GM21390 (cell line): ENCODE measurements around the gene AP3M1.
A peak's percentile ranks its signal among the peaks of the same experiment; 100 is the strongest.
"Not testable (repeated sequence)": the region's sequence is repeated elsewhere in the genome, so short reads cannot be mapped to it uniquely, and the experiment has no call there.

ENCODE experiments used
- ATAC-seq: cut with Tn5 transposase; IDR thresholded peaks from one replicate; pipeline ENCODE4 v1.9.1; 2021; ENCODE audit not compliant: unreplicated experiment

AP3M1 gene

DNA sequence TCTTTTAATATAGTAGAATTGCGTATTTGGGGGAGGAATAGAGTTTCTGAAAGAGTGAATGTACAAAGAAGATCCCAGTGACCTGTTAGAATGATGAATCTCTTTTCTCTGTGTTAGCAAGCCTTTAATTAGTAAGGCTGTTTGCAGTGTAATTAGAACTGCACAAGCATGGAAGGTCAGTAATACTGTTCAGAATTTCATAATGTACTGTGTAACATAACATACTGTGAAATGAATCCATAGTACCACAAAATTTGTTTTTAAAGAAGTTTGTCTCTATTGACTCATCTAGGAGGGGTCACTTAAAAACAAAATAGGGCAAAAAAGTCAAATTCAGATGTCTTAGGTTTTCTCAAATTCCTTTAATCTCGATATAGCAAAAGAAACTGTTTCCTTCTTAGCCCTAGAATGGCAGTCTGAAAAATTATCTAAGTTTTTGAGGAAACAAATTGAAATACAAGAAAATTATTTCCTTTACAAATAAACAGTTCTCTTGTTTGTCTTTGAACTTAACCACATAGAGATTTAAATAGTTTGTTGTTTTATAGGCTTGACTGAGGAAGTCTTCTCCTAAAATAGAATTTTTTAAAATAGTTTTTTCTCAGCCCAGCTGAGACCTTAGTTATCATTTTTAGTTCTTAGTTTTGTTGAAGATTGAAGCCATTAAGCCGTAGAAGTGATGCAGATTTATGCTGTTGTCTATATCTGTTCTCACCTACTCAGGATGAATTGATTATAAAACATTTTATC, 12.9 kb upstream of the AP3M1 start:
- no peak for ATAC-seq

GRCh38 chr10:74160013-74160412, 9.4 kb upstream of the AP3M1 start:
- no peak for ATAC-seq

- ATAC-seq = peak; percentile 59
These were observed 6.3 kb upstream of the AP3M1 start for GRCh38 chr10:74156919-74157289.

DNA sequence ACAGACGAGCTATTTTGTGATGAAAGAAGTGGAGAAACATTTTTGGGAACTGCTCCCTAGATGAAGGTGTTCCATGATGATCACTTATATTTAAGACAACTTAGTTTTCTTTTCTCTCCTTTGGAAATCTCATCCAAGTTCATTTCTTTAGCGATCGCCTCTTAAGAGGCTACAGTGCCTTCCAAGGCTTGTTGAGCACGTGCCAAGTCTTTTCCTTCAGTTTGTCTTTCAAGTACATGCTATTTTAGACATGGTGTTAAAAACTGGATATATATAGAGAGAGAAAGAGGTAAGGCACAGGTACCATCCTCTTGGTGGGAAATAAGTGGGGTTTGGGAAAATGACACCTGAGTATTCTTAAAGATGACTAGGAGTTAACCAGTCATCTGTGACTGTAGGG, 3.0 kb upstream of the AP3M1 start:
- ATAC-seq = no peak

- no peak for ATAC-seq
These were observed 2.5 kb upstream of the AP3M1 start for GRCh38 chr10:74153123-74153522.

- ATAC-seq = no peak
These were observed 1.5 kb upstream of the AP3M1 start for GRCh38 chr10:74151879-74152722.

DNA sequence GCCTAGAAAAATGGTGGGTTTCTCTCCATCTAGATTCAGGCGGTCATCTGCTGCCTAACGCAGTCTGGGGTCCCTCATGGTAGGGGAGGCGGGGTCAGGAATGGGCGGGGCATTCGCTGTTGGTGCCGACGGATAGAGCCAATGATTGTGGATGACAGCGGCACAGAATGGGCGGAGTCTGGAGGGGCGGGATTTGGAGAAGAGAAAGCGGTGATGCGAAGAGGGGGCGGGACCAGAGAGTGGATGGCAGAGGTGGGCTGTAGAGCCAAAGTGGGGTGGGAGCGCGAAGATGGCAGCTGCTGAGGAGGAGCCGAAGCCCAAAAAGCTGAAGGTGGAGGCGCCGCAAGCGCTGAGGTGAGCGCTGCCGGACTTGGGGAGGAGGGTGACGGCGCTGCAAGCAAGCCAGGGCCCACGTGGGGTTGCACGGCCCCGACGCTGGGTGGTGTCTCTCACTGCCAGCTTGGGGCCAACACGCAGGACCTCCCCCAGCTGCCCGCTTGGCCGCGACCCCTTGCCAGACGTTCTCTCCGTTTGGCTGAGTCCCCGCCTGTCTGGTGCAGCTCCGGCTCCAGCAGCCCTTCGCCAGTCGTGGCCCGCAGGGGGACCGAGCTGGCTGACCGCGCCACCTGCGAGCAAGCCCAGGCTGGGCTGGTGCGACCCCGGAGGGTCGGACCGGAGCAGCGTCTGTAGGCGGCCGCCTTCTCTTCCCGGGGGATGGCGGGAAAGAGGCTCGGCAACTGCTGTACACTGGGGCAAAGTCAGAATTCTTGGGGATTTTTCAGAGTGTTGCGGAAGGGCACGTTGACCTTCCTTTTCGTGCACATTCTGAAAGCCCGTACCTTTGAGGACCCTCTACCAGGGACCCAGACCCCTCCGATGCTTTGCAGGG, 606 bp upstream of the AP3M1 start, which contains the start of gene ADK:
Gene ADK, plus strand, starts transcription at position 232 of the 889 bp plus-strand sequence. Its CDS starts 58 bp downstream, at position 290.
- ATAC-seq = peak; percentile 80

DNA sequence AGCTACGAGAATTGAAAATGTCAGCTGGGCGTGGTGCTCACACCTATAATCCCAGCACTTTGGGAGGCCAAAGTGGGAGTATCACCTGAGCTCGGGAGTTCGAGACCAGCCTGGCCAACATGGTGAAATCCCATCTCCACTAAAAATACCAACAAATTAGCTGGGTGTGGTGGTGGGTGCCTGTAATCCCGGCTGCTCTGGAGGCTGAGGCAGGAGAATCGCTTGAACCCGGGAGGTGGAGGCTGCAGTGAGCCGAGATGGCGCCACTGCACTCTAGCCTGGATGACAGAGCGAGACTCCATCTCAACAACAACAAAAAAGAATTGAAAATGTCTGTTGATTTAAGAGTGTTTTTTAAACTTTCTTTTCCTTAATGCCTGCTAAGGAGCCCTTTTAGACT, 3.6 kb downstream of the AP3M1 start:
- ATAC-seq = not testable (repeated sequence)

DNA sequence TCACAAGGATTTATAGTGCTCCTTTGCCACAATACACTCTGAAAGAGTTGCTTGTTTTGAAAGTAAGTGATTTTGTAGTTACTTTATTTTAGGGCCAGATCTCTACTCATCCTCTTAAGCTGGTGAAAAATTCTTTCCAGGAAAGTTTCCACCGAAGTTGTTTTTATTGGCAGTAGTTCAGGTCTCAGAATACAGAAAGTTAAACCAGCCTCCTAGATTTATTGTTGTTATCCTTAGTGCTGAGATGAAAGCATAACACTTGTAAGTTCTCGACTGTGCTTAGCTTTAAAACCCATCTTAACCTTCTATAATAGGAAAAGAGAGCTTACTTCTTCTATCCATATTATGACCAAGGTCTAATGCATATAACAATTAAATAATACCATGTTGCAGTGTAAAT, 5.5 kb downstream of the AP3M1 start:
- ATAC-seq = no peak

DNA sequence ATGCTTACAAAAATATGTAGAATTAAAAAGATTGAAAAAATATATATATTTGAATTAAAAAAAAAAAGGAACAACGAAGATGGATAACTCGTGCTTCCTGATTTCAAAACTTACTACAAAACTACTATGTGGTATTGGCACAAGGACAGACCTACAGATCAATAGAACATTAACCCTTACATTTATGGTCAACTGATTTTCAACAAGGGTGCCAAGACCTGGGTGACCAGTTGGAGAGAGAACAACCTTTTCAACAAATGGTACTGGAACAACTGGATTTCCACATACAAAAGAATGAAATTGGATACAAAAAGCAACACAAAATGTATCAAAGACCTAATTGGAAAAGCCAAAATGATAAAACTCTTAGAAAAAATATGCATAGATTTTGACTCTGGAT, 10.1 kb downstream of the AP3M1 start:
- no peak for ATAC-seq

- ATAC-seq = no peak
These were observed 10.6 kb downstream of the AP3M1 start for GRCh38 chr10:74139981-74140380.

DNA sequence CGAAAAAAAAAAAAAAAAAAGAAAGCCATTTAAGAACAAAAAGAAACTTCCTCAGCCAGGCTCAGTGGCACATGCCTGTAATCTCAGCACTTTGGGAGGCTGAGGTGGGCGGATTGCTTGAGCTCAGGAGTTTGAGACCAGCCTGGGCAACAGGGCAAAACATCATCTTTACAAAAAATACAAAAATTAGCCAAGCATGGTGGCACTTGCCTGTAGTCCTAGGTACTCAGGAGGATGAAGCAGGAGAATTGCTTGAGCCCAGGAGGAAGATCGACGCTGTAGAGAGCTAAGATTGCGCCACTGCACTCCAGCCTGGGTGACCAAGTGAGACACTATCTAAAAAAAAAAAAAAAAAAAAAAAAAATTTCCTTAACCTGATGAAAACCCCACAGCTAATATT, 12.0 kb downstream of the AP3M1 start:
- not testable (repeated sequence) for ATAC-seq

GRCh38 chr10:74137992-74138391, 12.6 kb downstream of the AP3M1 start:
- no peak for ATAC-seq

- no peak for ATAC-seq
These were observed 15.2 kb downstream of the AP3M1 start for GRCh38 chr10:74135452-74135851.

DNA sequence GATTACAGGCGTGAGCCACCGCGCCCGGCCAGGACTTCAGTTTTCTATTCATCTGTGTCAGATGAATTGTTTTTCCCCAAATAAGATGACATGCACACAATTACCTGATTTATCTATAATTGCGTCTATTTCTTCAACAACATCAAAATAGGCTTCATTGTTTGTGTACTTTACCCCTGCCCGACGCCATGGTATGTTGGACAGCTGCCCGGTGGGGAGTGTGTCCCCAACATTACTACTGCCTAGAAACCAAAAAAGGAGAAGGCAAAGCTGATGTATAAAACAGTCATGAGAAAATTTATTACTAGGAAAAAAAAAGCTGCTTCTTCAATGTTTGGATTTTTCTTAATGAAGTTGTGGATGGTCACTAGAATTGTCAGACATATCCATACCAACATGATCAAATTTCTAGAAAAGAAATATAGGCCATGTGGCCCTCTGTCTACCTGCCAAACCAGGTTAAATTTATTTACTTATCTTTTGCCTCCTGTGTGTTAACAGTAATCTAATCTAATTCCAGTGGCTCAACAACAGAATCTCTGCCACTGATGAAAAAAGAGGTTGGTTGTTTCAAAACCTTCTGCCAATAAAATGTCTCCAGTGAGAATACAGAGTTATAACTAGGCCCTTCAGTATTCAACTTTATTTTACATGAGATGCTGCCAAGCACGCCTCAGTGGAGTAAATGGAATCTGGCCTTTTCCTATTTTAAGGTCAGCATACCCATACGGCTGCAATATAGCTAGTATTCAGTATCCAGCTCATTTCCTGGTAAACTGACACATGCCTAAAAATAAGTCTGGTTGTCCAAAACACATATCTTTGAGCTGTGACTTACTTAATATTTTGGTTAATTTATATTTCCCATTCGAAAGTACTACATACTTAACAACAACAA, 16.5 kb downstream of the AP3M1 start:
- ATAC-seq = no peak

DNA sequence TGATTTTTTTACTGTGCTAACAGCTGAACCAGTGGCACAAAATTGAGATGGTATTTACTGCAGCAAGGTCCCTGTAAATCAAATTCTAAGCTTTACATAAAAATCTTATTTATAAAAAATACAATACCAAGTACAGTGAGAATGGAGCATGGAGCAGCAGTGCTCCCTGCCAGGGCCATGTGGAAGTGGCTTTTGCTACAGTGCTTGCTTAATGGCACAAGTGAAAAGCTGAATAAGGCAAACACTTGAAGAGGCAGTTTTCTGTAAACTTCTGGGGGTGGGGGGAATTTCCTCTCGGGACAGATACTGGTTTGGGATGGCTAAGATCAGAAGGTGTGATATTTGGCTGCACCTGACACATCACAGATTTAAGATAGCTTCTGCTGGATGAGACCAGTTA, 27.5 kb downstream of the AP3M1 start:
- no peak for ATAC-seq

- no peak for ATAC-seq
These were observed 28.6 kb downstream of the AP3M1 start for GRCh38 chr10:74122060-74122459.

DNA sequence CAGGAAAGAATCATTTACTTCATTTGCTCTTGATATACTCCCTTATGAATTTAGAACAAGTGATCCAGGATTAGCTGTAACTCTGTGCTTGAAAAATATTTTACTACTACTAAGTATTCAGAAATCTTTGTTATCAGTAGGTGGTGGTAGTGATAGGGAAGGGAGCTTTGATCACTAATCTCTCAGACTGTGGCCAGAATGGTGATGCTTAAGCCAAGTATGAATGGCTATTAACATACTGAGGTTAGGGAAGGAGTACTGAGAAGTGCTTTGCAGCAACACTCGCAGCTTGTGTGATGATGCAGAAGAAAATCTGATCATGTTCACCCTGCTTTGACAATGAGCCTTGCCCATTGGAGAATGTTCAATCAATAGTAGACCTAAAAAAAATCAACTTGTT, 29.3 kb downstream of the AP3M1 start:
- ATAC-seq = no peak

DNA sequence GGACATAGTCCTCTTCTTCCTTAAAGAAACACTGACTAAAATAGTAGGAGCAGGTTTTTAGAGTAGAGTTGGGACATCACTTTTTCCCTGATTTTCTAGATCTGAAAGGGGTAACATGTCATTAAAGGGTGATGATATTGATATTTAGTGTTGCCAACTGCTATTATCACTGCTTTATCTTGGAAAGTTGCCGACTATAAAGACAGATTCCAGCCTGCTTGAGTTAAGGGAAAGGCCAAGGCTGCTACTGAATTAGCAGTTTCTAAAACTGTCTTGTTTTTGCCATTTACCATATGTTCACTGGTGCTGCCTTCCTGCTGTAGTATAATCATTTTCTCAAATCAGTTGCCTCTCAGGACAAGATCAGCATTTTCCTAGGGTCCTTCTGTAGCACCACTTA, 29.7 kb downstream of the AP3M1 start:
- ATAC-seq = no peak

GRCh38 chr10:74118804-74119203, 31.8 kb downstream of the AP3M1 start:
- ATAC-seq = no peak
